GF-D8 (cell line): ENCODE results near the gene HSPA1A.
"Not testable (repeated sequence)": the region's sequence is repeated elsewhere in the genome, so short reads cannot be mapped to it uniquely, and the experiment has no call there.

Experiments used
- DNase-seq: peaks from one replicate; lab custom pipeline; 2025; lab: John Stamatoyannopoulos, UW

The HSPA1A gene

DNA sequence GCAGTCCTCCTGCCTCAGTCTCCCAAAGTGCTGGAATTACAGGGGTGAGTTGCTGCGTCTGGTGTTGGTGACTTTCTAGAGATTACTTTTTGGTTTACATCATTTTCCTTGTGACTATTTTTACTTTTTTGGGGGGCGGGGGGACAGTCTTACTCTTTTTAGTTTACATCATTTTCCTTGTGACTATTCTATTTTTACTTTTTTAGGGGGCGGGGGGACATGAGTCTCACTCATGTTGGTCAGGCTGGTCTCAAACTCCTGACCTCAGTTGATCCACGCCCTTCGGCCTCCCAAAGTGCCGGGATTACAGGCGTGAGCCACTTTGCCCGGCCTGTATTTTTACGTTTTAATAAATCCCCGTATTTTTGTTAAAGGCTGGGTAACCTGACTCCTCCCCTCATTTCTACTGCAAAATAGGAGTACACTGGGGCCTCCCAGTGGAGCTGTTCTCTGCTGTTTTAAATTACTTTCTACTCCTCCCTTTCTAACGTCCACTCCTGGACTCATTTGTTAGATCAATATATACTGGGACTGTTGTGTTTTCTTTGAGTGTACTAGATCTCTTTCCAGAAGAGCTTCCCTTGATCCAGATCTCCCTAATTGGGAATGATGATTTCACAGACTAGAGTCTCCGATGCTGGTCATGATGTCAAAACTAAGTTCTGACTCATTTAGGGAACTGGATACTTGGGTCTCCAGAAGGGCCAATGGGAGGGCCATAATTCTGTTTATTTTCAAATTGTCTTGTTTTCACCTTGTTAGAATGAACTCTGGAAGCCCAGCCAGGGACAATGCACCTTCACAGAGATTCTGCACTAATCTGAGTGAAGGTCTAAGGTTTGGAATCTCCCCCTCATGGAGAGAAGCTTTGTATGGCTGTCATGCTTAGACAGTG is 21.4 kb downstream of the HSPA1A start:
- DNase-seq: no peak

DNA sequence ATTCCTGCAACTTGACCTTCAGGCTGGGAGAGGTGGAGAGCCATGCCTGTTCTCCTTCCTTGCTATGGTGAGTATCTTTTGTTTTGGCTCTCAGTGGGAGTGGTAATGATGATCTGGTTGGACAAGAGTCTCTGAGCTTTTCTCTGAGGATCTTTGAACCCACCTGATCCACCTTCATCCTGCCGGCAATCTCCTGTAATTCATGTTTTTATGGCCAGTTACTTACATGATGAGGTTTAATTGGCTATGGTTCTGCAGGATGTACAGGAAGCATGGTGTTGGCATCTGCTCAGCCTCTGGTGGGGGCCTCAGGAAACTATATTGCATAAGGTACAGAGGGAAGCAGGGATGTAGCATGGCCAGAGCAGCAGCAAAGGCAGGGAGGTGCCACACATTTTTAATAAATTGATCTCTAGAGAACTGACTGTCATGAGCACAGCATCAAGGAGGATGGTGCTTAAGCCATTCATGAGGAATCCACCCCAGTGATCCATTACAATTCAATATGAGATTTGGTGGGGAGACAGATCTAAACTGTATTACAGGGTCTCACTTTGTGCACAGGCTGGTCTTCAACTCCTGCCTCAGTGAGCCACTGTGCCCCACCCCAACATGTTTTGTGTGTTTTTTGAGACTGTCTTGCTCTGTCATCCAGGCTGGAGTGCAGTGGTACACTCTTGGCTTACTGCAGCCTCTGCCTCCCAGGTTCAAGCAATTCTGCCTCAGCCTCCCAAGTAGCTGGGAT is 22.2 kb downstream of the HSPA1A start:
- DNase-seq: peak; percentile 62

DNA sequence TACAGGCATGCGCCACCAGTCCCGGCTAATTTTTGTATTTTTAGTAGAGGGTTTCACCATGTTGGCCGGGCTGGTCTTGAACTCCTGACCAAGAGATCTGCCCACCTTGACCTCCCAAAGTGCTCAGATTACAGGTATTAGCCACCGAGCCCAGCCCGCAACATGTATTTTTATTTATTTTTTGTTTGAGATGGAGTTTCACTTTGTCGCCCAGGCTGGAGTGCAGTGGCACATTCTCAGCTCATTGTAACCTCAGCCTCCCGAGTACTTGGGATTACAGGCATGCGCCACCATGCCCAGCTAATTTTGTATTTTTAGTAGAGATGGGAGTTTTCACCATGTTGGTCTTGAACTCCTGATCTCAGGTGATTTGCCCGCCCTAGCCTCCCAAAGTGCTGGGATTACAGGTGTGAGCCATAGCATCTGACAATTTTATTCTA is 22.8 kb downstream of the HSPA1A start:
- not testable (repeated sequence) for DNase-seq

DNA sequence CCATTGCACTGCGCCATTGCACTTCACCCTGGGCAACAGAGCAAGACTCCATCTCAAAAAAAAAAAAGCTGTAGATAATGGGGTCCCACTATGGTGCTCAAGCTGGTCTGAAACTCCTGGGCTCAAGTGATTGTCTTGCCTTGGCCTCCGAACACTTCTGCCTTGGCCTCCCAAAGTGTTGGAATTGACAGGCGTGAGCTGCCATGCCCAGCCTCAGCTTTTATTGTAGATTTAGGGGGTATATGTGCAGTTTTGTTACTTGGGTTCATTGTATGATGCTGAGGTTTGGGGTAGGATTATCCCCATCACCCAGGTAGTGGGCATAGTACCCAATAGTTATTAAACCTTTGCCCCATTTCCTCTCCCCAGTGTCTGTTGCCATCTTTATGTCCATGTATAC is 23.6 kb downstream of the HSPA1A start:
- no peak for DNase-seq

DNA sequence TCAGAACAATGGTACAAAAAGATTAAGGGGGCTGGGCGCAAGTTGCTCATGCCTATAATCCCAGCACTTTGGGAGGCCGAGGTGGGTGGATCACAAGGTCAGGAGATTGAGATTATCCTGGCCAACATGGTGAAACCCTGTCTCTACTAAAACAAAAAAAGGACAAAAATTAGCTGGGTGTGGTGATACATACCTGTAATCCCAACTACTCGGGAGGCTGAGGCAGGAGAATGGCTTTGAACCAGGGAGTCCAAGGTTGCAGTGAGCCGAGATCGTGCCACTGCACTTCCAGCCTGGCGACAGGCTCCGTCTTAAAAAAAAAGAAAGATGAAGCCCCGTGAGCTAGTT is 24.4 kb downstream of the HSPA1A start:
- DNase-seq: not testable (repeated sequence)

DNA sequence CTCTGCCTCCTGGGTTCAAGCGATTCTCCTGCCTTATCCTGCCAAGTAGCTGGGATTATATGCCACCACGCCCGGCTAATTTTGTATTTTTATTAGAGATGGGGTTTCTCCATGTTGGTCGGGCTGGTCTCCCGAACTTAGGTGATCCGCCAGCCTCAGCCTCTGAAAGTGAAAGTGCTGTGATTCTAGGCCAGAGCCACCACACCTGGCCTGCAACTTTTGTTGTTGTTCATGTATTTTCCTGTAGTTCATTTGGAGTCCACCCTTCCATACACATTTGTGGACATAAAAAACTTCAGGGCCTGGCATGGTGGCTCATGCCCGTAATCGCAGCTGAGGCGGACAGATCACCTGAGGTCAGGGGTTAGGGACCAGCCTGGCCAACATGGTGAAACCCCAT is 26.7 kb downstream of the HSPA1A start:
- no peak for DNase-seq

DNA sequence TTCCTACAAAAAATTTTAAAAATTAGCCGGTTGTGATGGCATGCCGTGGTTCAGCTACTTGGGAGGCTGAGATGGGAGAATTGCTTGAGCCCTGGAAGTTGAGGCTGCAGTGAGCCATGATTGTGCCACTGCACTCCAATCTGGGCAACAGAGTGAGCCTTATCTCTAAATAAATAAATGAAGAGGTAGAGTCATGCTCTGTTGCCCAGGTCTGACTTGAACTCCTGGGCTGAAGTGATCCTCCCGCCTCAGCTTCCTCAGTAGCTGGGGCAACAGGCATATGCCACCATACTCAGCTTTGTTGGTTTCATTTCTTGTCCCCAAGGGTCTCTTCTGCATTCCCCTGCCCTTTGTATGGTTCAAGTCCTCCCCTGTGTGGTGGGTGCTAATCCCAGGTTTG is 29.2 kb downstream of the HSPA1A start:
- no peak for DNase-seq

DNA sequence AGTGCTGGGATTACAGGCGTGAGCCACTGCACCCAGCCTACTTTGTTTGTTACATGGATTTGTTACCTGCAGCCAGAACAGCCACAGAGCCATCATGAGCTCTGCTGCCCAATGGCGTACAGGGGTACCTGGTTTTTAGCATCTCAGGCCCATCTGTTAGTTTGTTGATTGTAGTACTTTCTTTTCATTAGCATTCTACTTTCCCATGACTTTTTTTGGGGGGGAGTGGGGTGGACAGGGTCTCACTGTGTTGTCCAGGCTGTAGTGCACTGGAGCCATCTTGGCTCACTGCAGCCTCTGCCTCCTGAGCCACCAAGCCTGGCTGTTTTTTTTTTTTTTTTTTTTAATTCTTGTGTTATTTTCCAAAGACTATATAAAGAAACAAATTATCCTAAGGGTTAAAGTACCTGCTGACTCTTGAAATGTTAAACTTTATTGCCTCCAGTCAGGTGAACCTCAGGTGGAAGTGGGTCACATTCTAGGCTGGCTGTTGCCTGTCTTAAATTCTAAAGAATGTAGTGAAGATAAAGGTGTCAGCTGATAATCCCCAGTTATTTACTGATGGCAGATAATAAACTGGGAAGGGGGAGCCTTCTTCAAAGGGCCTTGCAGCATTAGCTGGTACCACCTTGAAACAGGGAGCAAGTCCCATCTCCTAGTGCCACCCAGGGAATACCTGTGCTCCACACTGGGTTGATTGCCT is 32.1 kb downstream of the HSPA1A start:
- no peak for DNase-seq

DNA sequence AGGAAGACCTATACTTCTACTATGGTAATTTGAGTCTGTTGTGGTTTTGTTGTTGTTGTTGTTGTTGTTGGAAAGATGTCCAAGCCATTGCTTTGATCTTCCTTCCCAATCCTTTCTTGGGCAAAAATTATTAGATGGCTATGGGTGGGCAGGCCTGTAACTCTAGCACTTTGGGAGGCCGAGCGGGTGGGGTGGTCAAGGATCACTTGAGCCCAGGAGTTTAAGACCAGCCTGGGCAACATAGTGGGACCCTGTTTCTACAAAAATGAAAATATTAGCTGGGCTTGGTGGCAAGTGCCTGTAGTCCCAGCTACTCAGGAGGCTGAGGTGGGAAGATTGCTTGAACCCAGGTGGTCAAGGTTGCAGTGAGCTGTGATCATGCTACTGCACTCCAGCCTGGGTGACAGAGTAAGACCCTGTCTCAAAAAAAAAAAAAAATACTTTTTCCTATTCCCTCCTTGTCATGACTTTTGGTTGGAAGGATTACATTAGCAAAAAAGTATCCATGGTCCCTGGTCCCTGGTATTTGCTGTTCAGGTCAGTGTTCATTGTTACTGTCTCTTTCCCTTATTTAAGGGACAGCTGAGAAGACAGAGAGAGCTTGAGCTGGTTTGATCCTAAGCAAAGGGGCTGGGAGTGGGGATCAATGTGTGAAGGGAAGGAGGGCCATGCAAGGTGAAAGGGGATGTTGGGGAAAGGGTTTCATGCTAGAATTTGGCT is 35.6 kb downstream of the HSPA1A start:
- no peak for DNase-seq

DNA sequence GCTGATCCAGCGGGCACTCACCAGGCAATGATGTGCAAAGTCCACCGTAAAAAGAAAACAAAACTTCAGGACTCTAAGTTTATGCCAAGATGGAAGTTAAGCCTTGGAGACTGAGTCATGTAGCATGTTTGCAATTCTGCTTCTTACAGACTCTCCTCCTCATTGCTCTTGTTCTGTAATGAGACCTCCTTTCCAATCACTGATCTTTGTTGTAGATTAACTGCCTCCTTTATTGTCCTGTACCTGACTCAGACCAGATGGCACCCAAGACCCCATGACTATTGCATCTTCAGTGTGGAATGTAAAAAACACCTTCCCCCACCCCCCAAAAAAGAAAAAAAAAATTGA is 36.1 kb downstream of the HSPA1A start:
- no peak for DNase-seq

DNA sequence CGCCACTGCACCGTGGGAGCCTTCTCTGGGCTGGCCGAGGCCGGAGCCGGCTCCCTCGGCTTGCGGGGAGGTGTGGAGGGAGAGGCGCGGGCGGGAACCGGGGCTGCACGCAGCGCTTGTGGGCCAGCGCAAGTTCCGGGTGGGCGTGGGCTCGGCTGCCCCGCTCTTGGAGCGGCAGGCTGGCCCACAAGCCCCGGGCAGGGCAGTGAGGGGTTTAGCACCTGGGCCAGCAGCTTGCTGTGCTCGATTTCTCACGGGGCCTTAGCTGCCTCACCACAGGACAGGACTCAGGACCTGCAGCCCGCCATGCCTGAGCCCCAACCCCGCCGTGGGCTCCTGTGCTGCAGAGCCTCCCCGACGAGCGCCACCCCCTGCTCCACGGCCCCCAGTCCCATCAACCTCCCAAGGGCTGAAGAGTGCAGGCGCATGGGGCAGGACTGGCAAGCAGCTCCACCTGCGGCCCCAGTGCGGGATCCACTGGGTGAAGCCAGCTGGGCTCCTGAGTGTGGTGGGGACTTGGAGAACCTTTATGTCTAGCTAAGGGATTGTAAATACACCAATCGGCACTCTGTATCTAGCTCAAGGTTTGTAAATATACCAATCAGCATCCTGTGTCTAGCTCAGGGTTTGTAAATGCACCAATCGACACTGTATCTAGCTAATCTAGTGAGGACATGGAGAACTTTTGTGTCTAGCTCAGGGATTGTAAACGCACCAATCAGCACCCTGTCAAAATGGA is 36.8 kb downstream of the HSPA1A start:
- DNase-seq: not testable (repeated sequence)

DNA sequence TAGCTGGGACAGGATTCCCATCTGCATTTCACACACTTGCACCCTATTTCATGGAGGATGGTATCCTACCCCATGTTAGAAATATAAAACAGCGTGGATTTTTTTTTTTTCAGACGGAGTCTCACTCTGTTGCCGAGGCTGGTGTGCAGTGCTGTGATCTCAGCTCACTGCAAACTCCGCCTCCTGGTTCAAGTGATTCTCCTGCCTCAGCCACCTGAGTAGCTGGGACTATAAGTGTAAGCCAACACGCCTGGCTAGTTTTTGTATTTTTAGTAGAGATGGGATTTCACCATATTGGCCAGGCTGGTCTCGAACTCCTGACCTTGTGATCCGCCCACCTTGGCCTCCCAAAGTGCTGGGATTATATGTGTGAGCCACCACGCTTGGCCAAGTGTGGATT is 42.4 kb downstream of the HSPA1A start:
- DNase-seq: not testable (repeated sequence)

DNA sequence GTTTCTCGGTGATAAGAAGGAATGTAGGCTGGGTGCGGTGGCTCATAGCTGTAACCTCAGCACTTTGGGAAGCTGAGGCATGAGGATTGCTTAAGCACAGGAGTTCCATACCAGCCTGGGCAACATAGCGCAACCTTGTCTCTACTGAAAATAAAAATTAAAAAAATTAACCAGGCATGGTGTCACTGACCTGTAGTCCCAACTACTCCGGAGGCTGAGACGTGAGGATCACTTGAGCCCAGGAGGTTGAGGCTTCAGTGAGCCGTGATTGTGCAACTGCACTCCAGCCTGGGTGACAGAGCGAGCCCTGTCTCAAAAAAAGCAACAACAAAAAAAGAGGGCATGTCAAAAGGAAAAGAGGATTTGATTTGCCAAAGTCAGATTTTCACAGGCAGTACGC is 43.4 kb downstream of the HSPA1A start:
- no peak for DNase-seq

DNA sequence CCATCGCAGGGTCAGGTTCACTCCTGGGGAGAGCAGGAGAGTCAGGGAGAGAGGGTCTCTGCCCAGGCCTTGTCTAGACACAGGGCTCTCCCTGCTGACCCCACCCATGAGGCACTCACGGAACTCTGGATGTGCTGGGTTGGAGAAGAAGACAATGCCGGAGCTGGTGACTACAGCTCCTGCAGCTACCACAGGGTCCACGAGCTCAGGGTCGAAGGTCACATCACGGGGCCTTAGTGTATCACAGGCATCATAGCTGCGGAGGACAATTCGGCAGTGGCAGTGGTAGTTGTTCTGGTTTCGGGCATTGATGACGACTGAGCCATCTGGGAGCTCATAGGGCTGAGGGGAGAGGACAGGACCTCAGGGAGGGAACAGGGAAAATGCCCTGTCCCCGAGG is 44.6 kb downstream of the HSPA1A start:
- DNase-seq: no peak

DNA sequence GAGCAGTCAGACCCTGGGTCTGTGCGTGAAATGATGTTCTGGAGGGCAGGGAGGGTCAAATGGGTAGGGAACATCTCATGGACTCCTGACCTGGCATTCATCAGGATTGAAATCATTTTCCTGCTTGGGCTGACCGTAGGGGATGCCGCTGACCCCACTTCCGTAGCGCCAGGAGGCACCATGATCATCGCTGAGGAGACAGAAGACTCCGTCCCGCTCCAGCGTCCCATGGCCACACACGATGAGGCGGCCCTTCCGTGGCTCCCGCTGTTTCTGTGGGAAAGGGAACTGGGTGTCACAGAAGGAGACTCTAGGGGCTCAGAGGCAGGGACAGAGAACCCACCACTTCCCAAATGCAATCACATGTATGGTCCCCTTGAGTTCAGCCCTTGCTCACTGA is 45.0 kb downstream of the HSPA1A start:
- DNase-seq: no peak

DNA sequence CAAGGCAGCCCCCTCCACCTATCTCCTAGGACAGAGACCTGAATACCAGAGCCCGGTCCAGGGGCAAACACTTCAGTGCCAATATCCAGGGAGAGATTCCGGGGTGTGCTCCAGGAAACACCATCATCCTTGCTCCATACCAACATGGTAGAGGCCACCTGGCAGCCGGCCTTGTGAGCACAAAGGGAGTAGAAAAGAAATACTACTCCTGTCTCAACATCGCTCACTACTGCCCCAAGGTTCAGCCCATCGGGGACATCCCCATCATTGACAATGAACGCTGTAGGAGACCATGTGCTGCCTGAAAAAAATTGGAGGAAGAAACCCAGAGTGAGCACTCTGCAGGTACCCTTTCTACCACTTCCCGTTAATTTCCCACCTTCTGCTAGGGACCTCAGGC is 45.8 kb downstream of the HSPA1A start:
- no peak for DNase-seq

DNA sequence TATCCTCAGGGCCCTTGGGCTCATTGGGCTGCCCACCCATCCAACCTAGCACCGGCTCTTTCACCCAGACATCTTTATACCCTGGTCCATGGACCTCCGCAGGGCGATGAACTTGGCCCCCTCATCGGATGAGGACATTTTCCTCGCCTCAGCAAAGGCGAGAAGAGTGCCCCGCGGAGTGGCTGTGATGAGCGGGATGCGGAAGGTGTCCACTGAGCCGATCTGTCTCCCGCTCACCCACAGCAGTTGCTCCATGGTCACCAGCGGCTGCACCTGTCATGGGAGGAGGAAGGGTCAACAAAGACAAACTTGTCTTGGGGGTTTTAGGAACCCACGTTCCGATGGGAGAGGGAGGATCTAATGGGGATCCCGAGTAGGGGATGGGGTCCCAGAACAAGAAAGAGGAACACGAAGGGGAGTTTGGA is 46.6 kb downstream of the HSPA1A start:
- no peak for DNase-seq

DNA sequence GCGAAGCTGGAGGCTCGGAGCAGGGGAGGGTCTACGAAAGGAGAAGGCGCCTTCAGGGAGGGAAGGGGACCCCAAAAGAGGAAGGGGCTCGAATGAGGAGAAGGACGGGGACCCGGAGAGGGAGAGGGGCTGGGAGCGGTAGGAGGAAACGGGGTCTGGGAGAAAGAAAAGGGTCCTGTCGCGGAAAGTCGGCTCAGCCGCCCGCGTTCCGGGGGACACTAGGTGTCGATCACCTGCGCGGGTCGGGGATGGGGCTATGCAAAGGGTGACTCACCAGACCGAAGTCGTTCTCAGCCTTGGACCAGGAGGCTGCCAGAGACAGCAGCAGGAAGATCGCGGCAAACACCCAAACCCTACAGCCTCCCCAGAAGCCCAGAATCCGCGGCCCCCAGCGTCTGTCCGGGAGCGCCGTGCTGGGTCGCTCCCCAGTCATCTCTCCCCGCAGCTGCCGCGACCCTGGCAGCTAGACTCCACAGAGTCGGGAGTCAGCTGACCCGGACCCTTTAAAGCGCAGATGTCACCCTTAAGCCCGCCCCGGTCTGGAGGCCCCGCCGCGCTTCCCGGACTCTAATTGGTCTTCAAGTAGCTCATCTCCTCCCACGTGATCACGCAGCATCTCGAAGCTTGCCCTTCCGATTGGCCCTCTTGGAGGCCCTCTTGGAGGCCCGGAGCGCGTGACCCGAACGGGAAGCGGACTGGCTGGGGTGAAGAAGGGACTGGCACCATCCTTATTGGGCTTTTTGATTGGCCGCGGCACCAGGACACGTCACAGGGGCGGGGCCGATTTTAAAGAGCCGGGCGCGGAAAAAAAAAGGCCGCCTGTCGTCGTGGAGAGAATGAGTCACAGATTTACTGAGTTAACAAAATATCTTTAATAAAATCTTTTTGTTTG is 47.2 kb downstream of the HSPA1A start, which contains the start of gene NEU1:
Gene NEU1 (minus strand): TSS at position 478 of the 892 bp plus-strand sequence. CDS start 45 bp downstream, at position 433.
- DNase-seq: peak; percentile 99

DNA sequence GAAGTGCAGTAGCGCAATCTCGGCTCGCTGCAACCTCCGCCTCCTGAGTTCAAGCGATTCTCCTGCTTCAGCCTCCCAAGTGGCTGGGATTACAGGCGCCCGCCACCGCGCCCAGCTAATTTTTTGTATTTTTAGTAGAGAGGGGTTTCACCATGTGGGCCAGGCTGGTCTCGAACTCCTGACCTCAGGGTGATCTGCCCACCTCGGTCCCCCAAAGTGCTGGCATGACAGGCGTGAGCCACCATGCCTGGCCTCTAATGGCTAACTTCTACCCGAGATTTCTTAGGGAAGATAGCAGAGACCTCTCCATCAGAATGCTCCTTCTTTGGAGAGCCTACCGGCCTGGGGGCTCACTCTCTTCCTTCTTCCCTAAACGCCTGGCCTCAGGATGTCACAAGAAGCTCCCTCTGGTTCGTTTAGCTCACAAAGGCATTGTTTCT is 48.8 kb downstream of the HSPA1A start:
- not testable (repeated sequence) for DNase-seq

DNA sequence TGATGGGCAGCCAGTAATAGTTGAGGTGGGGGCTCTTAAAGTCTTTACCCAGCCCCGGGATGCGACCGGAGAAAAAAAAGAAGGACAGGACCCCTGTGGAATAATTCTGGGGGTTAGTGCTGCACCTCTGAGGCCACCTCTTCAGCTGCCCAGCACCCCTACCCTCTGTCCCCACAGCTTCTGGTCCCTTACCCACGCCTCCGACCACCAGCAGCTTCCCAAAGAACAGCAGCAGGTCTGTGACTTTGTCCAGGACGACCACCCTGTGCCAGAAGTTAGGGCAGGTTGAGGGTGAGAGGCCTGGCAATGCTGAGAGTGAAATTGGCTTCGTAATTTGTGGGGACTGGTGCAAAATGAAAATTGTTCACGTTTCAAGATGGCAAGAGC is 49.5 kb downstream of the HSPA1A start:
- no peak for DNase-seq
